Stimulated activated naive CD4-positive, alpha-beta T cell (primary cell): ENCODE data around the gene RTN3.

Source experiments
- DNase-seq, 6 experiments: peaks; one replicate each; lab custom pipeline; 2025; lab: John Stamatoyannopoulos, UW

The RTN3 gene

GRCh38 chr11:63738720-63739360, 57.5 kb downstream of the RTN3 start:
- DNase-seq: peak; percentile 7 to 62 (median 46)

- DNase-seq: no peak
Observed at GRCh38 chr11:63745304-63746170, 64.2 kb downstream of the RTN3 start.

- no peak for DNase-seq
Observed at GRCh38 chr11:63747011-63747410, 65.7 kb downstream of the RTN3 start.

- DNase-seq: no peak
Observed at GRCh38 chr11:63749624-63750023, 68.3 kb downstream of the RTN3 start.

GRCh38 chr11:63756919-63757761, 75.8 kb downstream of the RTN3 start:
- no peak for DNase-seq

GRCh38 chr11:63760487-63761079, 79.3 kb downstream of the RTN3 start:
- DNase-seq: no peak

- no peak for DNase-seq
Observed at GRCh38 chr11:63761188-63761587, 79.9 kb downstream of the RTN3 start.

GRCh38 chr11:63761931-63762653, 80.8 kb downstream of the RTN3 start:
- DNase-seq: no peak

- no peak for DNase-seq
Observed at GRCh38 chr11:63762654-63763495, 81.6 kb downstream of the RTN3 start.

GRCh38 chr11:63763496-63764339, 82.4 kb downstream of the RTN3 start:
- DNase-seq: no peak

GRCh38 chr11:63764340-63764678, 83.0 kb downstream of the RTN3 start:
- DNase-seq: no peak

GRCh38 chr11:63764679-63765647, 83.7 kb downstream of the RTN3 start:
- no peak for DNase-seq

GRCh38 chr11:63765688-63766241, 84.5 kb downstream of the RTN3 start:
- no peak for DNase-seq

GRCh38 chr11:63766531-63767235, 85.4 kb downstream of the RTN3 start:
- no peak for DNase-seq

- no peak for DNase-seq
Observed at GRCh38 chr11:63767267-63767564, 85.9 kb downstream of the RTN3 start.

GRCh38 chr11:63767565-63768236, 86.4 kb downstream of the RTN3 start:
- peak in 4 of 6 experiments; percentile 36 to 66 (median 38) for DNase-seq
